Left ventricle myocardium inferior (tissue), 1 donor: ENCODE data around the gene IFITM5. TPM values are rescaled to one million over a fixed set of nuclear protein-coding genes. Genes with fewer than 3 reads are reported as not detected.
A peak's percentile ranks its signal among the peaks of the same experiment; 100 is the strongest.
"Not testable (repeated sequence)": the region's sequence is repeated elsewhere in the genome, so short reads cannot be mapped to it uniquely, and the experiment has no call there.

ENCODE experiments used
- DNase-seq: peaks from one replicate; pipeline ENCODE4 v3.0.0-alpha.2; 2020
- H3K27ac ChIP-seq: fragments of 200-600 bp; replicated peaks from 2 replicates; pipeline ENCODE4 v1.8.0; 2021
- H3K27me3 ChIP-seq: fragments of 200-600 bp; 2 replicates; pipeline ENCODE4 v1.8.0; 2021; ENCODE audit warnings: low read depth
- H3K36me3 ChIP-seq: fragments of 200-600 bp; 2 replicates; pipeline ENCODE4 v1.8.0; 2021
- H3K4me1 ChIP-seq: fragments of 200-600 bp; 2 replicates; pipeline ENCODE4 v1.8.0; 2021
- H3K4me3 ChIP-seq: fragments of 200-600 bp; 2 replicates; pipeline ENCODE4 v1.8.0; 2021; ENCODE audit warnings: mild to moderate bottlenecking, moderate library complexity
- H3K9me3 ChIP-seq: fragments of 200-600 bp; replicated peaks from 2 replicates; pipeline ENCODE4 v1.8.0; 2021
- CTCF ChIP-seq: fragments of 200-600 bp; IDR thresholded peaks from 2 replicates; pipeline ENCODE4 v1.8.0; 2021; ENCODE audit warnings: antibody characterized with exemption, mild to moderate bottlenecking, borderline replicate concordance
- intact Hi-C: fragments of 100-400 bp; cut with micrococcal nuclease; formaldehyde crosslinking; loops from one replicate; pipeline ENCODE4 v1.11.0; 2022
- total RNA-seq: library from RNA; stranded (reverse); fragmentation: NEBNext Ultra II Directional; extraction: Animal tissue kit (Norgen Biotek cat#: 25700); gene quantifications from one replicate; pipeline ENCODE4 v1.2.1, GENCODE V29; 2021
- donor health status: DM: no; HTN: yes; CAD: no; lungs with severe emphysema.

IFITM5 gene
- total RNA-seq, 1 donor from 2014 or later = not detected

DNA sequence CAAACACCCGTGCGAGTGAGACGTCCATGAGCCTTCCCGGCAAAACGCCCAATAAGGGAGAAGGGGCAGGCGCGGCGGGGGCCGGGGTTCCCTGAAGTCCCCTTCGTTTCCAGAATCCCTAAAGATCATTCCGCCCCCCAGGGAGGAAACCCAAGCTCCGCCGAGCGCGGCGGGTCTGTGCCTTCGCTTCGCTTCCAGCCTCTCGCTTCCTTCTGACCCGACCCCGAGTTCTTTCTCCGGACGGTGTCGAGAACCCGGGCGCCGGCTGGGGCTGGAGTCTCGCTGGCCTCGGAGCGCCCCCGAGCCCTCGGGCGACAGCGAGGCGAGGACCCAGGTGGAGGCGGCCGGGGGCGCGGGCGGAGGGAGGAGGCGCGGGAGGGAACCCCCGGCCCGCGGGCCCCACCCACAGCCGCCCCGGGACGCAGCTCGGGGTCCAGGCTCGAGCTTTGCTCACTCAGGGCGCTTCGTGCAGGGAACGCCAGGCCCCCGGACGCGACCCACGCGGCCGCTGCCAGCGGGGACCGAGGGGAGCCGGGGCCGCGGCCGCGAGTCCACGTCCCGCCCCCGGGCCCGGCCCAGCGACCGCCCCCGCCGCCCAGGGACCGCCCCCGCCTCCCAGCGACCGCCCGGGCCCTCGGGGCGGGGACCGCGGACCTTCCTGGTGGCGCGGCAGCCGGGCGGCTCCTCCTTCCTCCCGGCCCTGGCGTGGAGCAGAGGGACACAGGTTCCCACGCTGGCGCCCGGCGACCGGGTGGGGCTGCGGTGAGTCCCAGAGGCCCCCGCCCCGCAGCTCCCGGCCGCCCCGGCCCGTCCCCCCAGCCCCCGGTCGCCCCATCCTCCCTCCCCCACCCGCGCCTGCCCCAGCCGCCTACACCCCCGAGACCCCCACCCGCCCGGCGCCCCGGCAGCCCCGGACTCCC lies 10.6 kb downstream of the IFITM5 start, which contains the start of gene PGGHG:
TSS of gene PGGHG (plus strand) at position 649 of the 920 bp plus-strand sequence. CDS start 691 bp downstream, outside the sequence.
- peak within 1 kb of the TSS; percentile 84 for H3K27ac ChIP-seq
- peaks cover 51% of the 10 kb centered on the region for H3K27me3 ChIP-seq

DNA sequence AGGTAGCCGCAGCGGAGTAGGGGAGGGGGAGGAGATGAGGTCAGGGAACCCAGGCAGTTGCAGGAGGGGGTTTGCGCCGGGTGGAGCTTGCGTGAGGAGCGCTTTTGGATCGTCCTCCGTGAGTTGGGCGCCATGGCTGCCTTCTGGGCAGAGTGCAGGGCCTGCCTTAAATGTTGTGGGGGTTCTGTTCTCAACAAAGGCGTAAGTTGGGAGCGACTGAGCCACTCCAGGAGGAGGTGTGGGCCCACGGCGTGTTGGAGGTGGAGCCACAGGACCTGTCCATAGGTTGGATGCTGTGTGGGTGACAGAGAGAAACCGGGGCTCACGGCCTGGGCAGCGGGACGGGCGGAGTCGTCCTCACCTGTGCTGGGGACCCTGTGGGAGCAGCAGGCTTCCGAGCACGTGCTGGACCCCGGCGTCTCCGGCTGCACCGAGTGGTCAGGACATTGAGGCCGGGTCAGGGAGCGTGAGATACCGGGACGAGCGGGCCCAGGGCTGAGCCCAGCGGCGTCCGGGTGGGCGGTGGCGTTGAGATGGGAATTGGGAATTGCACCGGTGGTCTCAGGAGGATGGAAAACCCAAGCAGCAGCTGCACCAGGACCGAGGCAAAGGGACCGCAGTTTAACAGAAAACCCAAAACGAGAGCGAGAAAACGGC lies 11.4 kb downstream of the IFITM5 start:
- H3K27ac ChIP-seq = peak overlapping the region; percentile 84

More for the DNA sequence above, 10.6 kb downstream of the IFITM5 start, which contains the start of gene PGGHG:
- H3K4me1 ChIP-seq = peaks cover 22% of the 10 kb centered on the region
- H3K9me3 ChIP-seq = no peaks in the 10 kb centered on the region
- H3K36me3 ChIP-seq = no peaks in the 10 kb centered on the region
- peak within 1 kb of the TSS; percentile 81 for H3K4me3 ChIP-seq
- peak; percentile 88 for DNase-seq
- intact Hi-C loops = no loop called here
- TF ChIP-seq CTCF = no peak

DNA sequence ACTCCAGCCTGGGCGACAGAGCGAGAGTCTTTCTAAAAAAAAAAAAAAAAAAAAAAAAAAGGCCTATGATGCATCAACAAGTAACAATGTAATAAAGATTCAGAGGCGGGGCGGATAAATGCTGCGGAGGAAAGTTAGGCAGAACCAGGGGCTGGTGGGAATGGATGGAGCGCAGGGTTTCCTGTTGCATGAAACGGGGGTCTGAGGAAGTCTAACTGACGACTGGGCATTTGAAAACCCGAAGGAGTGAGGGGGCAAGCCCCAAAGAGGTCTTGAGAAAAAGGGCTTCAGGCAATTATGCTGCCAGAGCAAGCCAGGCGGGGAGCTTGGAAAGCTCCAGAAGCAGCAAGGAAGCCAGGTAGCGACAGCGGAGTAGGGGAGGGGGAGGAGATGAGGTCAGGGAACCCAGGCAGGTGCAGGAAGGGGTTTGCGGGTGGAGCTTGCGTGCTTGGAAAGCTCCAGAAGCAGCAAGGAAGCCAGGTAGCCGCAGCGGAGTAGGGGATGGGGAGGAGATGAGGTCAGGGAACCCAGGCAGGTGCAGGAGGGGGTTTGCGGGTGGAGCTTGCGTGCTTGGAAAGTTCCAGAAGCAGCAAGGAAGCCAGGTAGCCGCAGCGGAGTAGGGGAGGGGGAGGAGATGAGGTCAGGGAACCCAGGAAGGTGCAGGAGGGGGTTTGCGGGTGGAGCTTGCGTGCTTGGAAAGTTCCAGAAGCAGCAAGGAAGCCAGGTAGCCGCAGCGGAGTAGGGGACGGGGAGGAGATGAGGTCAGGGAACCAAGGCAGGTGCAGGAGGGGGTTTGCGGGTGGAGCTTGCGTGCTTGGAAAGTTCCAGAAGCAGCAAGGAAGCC lies 12.1 kb downstream of the IFITM5 start:
- H3K36me3 ChIP-seq, H3K27ac ChIP-seq, H3K9me3 ChIP-seq, H3K4me3 ChIP-seq, intact Hi-C loops: not testable (repeated sequence)
- Histone ChIP-seq H3K27me3 (peaks cover 65% of the 10 kb centered on the region), H3K4me1 (peaks cover 22% of the 10 kb centered on the region)
- peak; percentile 13 for DNase-seq

More for the DNA sequence above, 11.4 kb downstream of the IFITM5 start:
- DNase-seq = peak; percentile 18
- H3K4me3 ChIP-seq = peak overlapping the region; percentile 81
- H3K27me3 ChIP-seq = peaks cover 58% of the 10 kb centered on the region
- peaks cover 22% of the 10 kb centered on the region for H3K4me1 ChIP-seq
- no peak for TF ChIP-seq CTCF
- no peaks in the 10 kb centered on the region for H3K36me3 ChIP-seq
- intact Hi-C loops = no loop called here
- no peaks in the 10 kb centered on the region for H3K9me3 ChIP-seq

DNA sequence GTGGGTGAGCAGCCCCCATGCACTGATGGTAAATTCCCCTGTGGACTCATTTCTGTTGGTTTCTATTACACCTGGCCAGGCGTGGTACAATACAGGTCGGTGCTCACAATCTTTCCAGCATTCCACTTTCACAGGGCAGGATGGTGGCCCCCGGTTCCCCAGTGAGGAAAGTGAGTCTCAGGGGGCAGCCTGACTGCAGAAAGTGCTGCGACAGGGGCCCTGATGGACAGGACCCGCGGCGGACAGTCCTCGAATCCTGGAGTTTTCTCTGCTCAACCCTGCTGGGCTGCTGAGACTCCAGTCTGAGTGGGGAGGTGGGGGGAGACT lies 13.5 kb downstream of the IFITM5 start:
- Histone ChIP-seq H3K27me3 (peaks cover 78% of the 10 kb centered on the region), H3K4me1 (peaks cover 32% of the 10 kb centered on the region), H3K36me3 (no peaks in the 10 kb centered on the region), H3K4me3 (no peak overlapping the region), H3K27ac (no peak overlapping the region), H3K9me3 (no peaks in the 10 kb centered on the region)
- intact Hi-C loops = no loop called here
- no peak for DNase-seq
- TF ChIP-seq CTCF = no peak

DNA sequence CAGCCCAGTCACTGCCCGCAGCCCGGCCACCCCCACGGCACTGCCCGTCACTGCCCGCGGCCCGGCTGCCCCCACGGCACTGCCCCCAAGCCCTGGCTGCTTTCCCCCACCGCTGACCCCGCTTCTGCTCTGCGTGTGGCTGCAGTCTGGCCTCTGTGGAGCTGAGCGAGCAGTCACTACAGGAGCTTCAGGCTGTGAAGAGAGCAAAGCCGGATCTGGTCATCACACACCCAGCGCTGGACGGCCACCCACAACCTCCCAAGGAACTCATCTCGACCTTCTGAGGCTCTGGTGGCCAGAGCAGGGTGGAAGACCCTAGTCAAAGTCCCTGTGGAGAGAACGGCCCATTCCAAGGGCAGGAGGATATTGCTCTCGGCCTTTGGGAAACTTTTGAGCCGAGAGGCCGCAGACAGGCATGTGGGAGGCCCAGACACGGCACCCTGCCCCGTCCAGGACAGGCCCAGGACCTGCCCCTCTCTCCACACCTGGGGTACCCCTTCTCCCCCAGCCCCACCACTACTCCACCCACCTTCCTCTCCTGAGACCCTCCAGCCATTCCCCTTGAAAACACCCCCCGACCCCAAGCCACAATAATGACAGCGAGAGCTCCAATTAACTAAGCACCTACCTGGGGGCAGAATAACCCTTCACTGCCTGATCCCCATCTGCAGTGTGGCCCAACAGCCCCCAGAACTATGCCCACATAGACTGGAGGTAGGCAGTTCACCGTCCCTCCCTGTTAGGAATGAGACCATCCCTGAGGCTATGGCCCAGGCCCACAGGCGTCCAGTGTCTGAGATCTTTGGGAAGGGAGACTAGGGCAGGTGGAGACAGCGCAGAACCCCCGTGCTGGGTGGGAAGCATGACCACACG lies 14.1 kb downstream of the IFITM5 start:
- Histone ChIP-seq H3K36me3 (no peaks in the 10 kb centered on the region), H3K4me1 (peaks cover 37% of the 10 kb centered on the region), H3K27me3 (peaks cover 84% of the 10 kb centered on the region), H3K27ac (no peak overlapping the region), H3K9me3 (no peaks in the 10 kb centered on the region), H3K4me3 (no peak overlapping the region)
- intact Hi-C loops = no loop called here
- TF ChIP-seq CTCF = no peak
- no peak for DNase-seq
